ENCODE results near the gene ZNF493. TPM values are rescaled to one million over a fixed set of nuclear protein-coding genes. Genes with fewer than 3 reads are reported as not detected.

The ZNF493 gene
- total RNA-seq, 1 experiment from 2014 or later, result 3.3 TPM

DNA sequence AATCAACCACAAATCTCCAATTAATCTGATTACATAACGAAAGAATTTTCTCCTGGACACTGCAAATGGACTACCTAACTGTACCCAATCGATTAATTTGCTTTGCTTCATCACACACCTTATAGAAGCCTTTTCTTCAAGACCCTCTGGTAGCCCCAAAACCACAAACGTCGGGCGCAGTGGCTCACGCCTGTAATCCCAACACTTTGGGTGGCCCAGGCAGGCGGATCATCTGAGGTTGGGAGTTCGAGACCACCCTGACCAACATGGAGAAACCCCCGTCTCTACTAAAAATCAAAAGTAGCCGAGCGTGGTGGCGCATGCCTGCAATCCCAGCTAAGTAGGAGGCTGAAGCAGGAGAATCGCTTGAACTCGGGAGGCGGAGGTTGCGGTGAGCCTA, 65.6 kb downstream of the ZNF493 start:
- no peak for DNase-seq (ENCODE audit: low read depth)

DNA sequence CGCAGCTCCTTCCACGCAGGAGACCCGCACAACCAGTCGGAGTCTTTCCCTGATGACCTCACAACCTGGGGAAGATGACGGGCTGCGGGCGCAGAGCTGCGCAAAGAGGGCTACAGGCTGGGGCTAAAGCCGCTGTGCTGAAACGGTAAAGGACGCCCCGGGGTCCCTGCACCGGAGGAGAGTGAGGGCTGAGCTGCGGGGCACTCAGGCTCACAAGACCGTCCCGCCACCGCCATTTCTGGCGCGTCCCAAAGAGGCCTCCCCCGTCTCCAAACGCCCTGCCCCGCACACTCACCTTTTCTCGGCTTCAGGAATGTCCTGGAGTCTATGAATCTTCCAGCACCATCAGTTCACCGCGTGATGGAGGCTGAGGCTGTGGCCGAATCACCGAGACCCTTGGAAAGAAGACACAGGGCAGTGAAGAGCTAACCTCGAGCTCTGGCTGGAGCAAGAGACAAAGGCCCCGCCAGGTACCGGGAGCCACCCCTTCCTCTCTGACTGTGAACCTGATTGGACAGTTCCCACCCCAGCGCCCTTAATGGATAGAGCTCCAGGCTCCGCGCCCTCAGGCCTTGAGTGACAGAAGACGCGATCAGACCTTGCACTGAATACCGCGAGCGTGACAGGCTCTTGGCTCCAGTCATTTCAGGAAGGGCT, 66.6 kb downstream of the ZNF493 start:
- peak; percentile 69 for DNase-seq (ENCODE audit: low read depth)

DNA sequence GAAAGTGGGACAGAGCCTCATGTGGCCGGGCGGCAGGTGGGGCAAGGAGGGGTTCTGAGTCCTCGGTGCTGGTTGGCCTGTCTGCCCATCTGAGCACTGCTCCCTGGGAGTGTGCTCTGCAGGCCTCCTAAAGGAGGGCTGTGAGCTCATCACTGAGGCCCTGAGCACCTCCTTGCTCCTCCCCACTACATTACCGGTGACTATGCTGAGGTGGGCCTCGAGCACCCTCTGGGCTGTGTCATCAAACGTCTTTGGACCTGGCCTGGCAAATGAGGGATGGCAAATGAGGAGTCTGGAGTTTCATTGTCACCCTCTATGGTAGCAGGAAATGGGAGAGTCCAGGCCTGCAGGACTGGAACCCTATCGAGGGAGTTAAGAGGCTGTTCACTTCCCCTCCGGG, 69.7 kb downstream of the ZNF493 start:
- DNase-seq (ENCODE audit: low read depth), result no peak

DNA sequence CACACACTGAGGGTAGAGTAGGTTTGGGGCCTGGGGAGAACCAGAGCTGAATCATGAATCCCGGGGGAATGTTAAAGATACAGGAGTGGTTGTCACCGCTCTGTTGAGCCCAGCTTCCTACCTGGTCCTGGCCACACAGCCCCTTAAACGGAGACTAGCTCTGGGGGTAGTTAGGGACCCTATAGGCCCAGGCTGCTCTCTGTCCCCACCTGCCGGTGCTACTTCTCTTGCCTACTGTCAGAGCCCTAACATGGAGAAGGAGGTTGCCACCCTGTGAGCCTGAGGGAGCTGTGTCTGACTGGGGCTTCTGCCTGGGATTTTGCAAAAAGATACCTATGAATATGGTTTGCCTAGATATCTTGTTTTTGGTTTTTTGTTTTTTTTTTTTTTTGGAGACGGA, 71.9 kb downstream of the ZNF493 start:
- DNase-seq (ENCODE audit: low read depth), result no peak

DNA sequence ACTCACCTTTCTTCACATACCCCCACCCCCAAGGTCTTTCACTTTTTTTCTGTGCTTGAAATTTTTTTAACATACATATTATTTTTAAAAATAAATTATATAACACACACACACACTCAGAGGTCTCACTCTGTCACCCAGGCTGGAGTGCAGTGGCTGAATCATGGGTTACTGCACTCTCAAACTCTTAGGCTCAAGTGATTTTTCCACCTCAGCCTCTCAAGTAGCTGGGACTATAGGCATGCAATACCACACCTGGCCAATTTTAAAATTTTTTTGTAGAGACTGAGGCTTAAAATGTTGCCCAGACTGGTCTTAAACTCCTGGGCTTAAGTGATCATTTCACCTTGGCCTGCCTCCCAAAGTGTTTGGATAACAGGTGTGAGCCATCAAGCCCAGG, 75.6 kb downstream of the ZNF493 start:
- DNase-seq (ENCODE audit: low read depth), result no peak

DNA sequence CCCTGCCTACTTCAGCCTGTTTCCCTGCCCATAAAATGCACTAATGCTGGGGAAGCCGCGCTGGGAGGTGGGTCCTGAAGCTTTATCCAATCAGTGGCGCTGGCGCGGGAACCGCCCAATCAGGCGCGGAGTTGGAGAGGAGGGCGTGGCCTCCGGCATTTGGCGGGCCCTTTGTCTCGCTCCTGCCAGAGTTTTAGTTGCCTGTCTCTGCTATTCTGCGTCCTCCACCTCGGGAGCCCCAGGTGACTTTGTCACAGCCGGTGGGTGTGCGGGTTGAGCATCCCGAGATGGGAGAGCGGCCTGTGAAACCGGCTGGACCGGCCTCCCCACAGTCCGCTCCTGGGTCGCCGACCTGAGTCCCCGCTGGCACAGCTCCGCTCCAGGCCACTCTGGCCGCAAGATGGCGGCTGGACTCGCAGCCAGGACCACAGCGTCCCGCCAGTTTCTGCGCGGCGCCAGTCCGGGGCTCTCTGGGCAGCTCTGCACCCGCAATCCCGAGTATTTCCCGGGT, 77.8 kb downstream of the ZNF493 start:
- peak; percentile 63 for DNase-seq (ENCODE audit: low read depth)

Other genes starting within 250 kb of the ZNF493 start
- 3.9 and 5.3 TPM in 2 replicates for gene ZNF708, start 67.7 kb upstream of the ZNF493 start, total RNA-seq (2014; rRNA removed; shearing (Covaris generic))
- 17.9 and 20.9 TPM in 2 replicates for gene ZNF738, start 38.1 kb upstream of the ZNF493 start, total RNA-seq (2014; rRNA removed; shearing (Covaris generic))
- 1.1 and 1.3 TPM in 2 replicates for gene ZNF429, start 108.5 kb downstream of the ZNF493 start, total RNA-seq (2014; rRNA removed; shearing (Covaris generic))